Ishikawa (cell line): ENCODE measurements around the gene RIMS1.

Source experiments
- CEBPB ChIP-seq: IDR thresholded peaks from 2 replicates; pipeline ENCODE4 v1.6.1; 2012
- CREB1 ChIP-seq: IDR thresholded peaks from 2 replicates; pipeline ENCODE4 v1.6.1; 2012; ENCODE audit warnings: low read depth
- RAD21 ChIP-seq: IDR thresholded peaks from 2 replicates; pipeline ENCODE4 v1.6.1; 2012; ENCODE audit warnings: low read depth
- TAF1 ChIP-seq: IDR thresholded peaks from 2 replicates; pipeline ENCODE4 v1.6.1; 2012; ENCODE audit warnings: low read depth, mild to moderate bottlenecking
- TEAD4 ChIP-seq: IDR thresholded peaks from 2 replicates; pipeline ENCODE4 v1.6.1; 2012
- YY1 ChIP-seq: IDR thresholded peaks from 2 replicates; pipeline ENCODE4 v1.6.1; 2012; ENCODE audit warnings: low read depth
- ZBTB7A ChIP-seq: IDR thresholded peaks from 2 replicates; pipeline ENCODE4 v1.6.1; 2012; ENCODE audit warnings: low read depth
- TF ChIP-seq, protein P1 (sequence below): IDR thresholded peaks from 2 replicates; pipeline ENCODE4 v1.6.1; 2012
- TF ChIP-seq, protein P2 (sequence below): IDR thresholded peaks from 2 replicates; pipeline ENCODE4 v1.6.1; 2012
- TF ChIP-seq, protein P3 (sequence below): IDR thresholded peaks from 2 replicates; pipeline ENCODE4 v1.6.1; 2012; ENCODE audit warnings: low read depth, mild to moderate bottlenecking

The RIMS1 gene

DNA sequence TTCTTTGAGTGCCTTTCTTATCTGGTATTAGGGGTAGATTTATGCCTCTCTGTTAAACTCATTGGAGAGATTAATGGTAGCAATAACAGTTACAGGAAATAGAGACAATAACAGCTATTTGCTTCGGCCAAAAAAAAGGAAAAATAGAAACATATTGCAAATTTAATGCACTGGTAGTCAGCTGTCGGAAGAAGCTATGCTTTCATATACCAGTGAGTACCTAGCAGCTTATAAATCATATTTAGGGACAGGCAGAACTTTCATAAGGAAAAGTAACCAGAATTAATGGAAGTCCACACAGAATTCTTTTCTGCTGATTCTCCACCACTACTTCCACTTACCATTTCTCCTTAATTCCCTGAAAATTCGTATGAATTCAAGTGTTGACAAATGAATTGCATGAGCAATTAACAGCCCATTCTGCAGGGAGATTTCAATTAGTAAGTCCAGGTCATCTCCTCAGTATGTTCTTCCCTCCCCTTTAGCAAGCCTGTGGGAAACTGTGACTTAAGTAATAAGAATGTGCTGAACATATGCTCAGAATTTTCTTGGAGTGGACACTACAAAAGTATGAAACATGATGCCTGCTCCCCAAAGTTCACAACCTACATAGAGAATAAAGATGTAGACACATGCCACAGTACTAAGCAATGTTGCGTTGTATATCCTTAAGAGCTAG lies 538.8 kb downstream of the RIMS1 start:
- TF ChIP-seq YY1: no peak
- no peak for TF ChIP-seq TEAD4
- TF ChIP-seq, protein P1, sequence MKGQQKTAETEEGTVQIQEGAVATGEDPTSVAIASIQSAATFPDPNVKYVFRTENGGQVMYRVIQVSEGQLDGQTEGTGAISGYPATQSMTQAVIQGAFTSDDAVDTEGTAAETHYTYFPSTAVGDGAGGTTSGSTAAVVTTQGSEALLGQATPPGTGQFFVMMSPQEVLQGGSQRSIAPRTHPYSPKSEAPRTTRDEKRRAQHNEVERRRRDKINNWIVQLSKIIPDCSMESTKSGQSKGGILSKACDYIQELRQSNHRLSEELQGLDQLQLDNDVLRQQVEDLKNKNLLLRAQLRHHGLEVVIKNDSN: no peak
- no peak for TF ChIP-seq ZBTB7A
- TF ChIP-seq, protein P2, sequence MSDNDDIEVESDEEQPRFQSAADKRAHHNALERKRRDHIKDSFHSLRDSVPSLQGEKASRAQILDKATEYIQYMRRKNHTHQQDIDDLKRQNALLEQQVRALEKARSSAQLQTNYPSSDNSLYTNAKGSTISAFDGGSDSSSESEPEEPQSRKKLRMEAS: no peak
- TF ChIP-seq CREB1: no peak
- no peak for TF ChIP-seq CEBPB
- TF ChIP-seq RAD21: no peak
- no peak for TF ChIP-seq TAF1

DNA sequence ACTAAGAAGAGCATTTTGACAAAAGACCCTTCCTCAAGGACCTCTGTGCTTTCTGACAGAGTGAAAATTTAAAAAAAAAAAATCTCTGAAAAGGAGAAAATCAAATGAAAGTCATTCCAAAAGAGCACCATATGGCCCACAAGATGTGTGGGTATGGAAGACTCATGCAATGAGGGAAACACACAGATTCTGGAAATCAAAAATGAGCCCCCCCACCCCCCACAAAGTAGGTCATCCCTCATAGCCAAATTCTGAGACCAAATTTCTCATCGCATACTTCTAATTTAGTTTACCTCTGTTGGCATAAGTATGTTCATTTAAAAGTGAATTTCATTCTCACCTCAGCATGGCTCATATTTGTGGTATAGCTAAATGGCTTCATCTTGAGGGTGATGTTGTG lies 554.3 kb downstream of the RIMS1 start:
- TF ChIP-seq TAF1: no peak

DNA sequence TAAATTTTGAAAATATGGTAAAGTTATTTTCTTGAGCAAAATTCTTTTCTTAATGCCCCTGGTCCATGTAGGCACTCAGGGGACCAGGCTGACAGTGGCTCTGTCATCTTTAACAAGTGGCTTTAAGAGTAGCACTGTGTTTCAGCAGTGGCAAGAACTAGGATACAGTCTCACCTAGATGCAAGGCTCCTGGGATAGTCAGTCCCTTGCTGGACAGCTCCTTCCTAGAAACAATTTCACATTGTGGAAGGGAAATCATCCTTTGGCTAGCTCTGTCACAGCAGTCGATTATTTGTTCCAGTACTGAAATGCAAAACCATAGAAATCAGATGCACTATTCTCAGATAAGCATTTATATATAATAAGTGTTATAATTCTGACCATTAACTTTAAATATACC lies 560.1 kb downstream of the RIMS1 start:
- TF ChIP-seq CREB1: no peak
- TF ChIP-seq, protein P3, sequence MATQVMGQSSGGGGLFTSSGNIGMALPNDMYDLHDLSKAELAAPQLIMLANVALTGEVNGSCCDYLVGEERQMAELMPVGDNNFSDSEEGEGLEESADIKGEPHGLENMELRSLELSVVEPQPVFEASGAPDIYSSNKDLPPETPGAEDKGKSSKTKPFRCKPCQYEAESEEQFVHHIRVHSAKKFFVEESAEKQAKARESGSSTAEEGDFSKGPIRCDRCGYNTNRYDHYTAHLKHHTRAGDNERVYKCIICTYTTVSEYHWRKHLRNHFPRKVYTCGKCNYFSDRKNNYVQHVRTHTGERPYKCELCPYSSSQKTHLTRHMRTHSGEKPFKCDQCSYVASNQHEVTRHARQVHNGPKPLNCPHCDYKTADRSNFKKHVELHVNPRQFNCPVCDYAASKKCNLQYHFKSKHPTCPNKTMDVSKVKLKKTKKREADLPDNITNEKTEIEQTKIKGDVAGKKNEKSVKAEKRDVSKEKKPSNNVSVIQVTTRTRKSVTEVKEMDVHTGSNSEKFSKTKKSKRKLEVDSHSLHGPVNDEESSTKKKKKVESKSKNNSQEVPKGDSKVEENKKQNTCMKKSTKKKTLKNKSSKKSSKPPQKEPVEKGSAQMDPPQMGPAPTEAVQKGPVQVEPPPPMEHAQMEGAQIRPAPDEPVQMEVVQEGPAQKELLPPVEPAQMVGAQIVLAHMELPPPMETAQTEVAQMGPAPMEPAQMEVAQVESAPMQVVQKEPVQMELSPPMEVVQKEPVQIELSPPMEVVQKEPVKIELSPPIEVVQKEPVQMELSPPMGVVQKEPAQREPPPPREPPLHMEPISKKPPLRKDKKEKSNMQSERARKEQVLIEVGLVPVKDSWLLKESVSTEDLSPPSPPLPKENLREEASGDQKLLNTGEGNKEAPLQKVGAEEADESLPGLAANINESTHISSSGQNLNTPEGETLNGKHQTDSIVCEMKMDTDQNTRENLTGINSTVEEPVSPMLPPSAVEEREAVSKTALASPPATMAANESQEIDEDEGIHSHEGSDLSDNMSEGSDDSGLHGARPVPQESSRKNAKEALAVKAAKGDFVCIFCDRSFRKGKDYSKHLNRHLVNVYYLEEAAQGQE: peak; percentile 81
